ENCODE measurements around the gene ZNF211.

The ZNF211 gene

GRCh38 chr19:57632987-57633831, at the start of gene ZNF211:
ZNF211 (plus strand) TSS chr19:57633168; CDS start chr19:57633347, 179 bp downstream.
- DNase-seq, result peak; percentile 81

- DNase-seq, result peak; percentile 77
Observed at GRCh38 chr19:57583521-57584416, 49.2 kb upstream of the ZNF211 start, which contains the start of gene ZIK1. ZIK1 (plus strand) TSS chr19:57584145; CDS start chr19:57584357, 212 bp downstream.

DNA sequence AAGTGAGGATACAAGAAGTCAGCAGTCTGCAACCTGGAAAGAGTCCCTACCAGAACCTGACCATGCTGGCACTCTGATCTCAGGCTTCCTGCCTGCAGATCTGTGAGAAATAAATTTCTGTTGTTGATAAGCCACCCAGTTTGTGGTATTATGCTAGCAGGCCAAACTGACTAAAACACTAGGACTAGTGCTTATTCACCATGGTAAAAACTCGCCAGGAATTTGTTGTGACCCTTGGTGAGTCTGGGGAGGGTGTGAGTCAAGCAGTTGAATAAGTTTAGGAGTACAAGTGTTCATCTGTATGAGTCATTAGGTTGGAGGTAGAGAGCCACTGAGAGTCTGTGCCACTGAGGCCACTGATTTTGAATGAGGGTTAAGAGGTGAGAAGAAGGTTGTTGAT, 45.4 kb upstream of the ZNF211 start:
- DNase-seq, result no peak

GRCh38 chr19:57599377-57599760, 33.6 kb upstream of the ZNF211 start:
- DNase-seq, result no peak

DNA sequence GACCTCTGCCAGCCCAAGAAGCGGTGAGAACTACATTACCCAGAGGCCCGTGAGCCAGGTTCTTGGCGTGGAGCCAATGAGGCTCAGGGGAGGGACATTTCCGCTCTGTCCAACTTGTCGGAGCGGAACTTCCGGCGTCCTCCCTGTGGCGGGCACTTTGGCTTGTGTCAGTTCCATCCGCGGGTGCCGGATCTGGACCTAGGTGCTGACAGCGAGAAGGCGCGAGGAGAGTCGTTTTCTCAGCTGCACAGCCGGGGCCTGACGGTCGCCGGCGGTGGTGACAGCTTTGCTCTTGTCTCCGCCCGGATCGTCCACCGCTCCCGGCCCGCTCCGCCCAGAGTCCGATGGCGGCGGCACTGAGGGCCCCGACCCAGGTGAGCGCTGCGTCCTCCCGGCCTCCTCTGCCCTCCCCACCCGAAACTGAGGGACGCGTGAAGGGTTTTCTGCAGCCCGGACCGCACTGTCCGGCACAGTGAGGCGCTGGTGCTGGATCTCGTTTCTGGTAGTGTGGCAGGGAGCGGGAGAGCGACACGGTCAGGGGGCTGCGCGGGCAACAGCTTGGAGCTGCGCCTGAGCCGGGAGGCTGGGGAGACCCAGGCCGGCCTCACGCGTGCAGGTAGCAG, 33.1 kb upstream of the ZNF211 start, which contains the start of gene ZNF530:
Gene ZNF530, plus strand, starts transcription at position 125 of the 623 bp plus-strand sequence. CDS start 4,461 bp downstream, outside the sequence.
- DNase-seq, result peak; percentile 81

DNA sequence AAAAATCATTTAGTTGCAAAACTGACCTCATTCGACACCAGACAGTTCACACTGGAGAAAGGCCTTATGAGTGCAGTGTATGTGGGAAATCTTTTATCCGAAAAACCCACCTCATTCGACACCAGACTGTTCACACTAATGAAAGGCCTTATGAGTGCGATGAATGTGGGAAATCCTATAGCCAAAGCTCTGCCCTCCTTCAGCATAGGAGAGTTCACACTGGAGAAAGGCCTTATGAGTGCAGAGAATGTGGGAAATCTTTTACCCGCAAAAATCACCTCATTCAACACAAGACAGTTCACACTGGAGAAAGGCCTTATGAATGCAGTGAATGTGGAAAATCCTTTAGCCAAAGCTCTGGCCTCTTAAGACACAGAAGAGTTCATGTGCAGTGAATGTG, 26.0 kb upstream of the ZNF211 start:
- DNase-seq, result no peak

- no peak for DNase-seq
Observed at GRCh38 chr19:57611113-57611512, 21.9 kb upstream of the ZNF211 start.

GRCh38 chr19:57613941-57614743, 18.8 kb upstream of the ZNF211 start, which contains the start of gene ZNF134:
ZNF134 (plus strand) TSS chr19:57614242; CDS start chr19:57619469, 5,227 bp downstream.
- peak; percentile 76 for DNase-seq

- no peak for DNase-seq
Observed at GRCh38 chr19:57615346-57615745, 17.6 kb upstream of the ZNF211 start.

- DNase-seq, result no peak
Observed at GRCh38 chr19:57620673-57621348, 12.2 kb upstream of the ZNF211 start.

DNA sequence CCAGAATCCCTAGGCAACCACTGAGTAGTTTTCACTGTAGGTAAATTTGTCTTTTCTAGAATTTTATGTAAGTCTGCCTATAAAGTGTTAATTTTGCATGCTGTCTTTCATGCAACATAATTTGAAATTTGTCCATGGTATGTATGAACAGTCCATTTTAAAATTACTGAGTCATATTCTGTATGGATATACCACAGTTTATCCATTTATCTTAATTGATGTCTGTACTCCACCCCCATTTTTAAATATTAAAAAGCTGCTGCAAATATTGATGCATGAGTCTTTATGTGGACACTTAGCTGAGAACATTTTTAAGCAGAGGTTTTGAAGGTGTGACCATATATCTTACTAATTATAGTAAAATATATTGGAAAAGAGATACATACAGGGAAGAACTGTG, 9.9 kb upstream of the ZNF211 start:
- no peak for DNase-seq

- DNase-seq, result no peak
Observed at GRCh38 chr19:57633832-57634131, 814 bp downstream of the ZNF211 start.

DNA sequence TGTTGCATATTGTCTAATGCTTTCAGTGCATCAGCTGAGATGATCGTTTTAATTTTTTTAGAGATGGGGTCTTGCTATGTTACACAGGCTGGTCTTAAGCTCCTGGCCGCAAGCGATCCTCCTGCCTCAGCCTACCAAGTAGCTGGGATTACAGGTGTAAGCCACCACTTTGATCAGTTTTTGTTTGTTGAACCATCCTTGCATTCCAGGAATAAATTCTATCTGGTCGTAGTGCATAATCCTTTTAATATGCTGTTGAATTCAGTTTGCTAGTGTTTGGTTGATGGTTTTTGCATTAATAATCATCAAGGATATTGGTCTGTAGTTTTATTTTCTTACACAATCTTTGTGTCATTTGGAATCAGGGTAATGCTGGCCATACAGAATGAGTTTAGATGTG, 4.4 kb downstream of the ZNF211 start:
- DNase-seq, result no peak

DNA sequence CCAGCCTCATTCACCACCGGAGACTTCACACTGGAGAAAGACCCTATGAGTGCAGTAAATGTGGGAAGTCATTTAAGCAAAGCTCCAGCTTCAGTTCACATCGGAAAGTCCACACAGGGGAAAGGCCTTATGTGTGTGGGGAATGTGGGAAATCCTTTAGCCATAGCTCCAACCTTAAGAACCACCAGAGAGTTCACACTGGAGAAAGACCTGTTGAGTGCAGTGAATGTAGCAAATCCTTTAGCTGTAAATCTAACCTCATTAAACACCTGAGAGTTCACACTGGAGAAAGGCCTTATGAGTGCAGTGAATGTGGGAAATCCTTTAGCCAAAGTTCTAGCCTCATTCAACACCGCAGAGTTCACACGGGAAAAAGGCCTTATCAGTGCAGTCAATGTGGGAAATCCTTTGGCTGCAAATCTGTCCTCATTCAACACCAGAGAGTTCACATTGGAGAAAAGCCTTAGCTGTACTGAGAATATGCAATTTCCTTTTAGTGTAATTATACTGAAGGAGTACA, 8.8 kb downstream of the ZNF211 start:
- no peak for DNase-seq

DNA sequence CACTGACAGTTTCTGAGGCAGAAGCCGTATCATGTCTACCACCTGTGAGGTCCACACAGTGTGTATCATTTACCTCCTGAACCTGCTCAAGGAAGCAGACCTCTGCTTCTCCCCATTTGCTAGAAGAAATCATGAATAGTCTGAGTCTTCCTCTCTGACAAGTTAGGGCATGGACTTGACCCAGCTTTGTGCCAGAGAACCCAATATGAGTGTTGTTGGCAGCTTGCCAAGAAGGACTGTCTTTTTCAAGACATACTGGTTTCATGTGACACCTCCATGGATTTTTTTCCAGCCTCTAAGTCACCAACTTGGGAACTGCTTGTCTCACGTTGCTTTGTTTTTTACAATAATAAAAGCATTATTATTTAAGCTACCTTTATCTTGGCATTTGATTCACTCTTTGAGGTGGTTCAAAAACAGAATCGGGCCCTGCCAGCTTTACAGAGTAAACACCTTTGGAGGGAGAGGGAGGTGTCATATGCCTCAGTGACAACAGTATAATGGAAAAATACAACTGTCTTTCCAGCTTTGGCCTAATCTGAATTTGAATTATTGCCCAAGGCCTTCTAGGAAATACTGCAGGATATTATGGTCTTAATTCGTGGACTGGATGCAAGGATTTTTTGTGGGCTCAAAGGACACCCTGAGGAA, 9.6 kb downstream of the ZNF211 start:
- no peak for DNase-seq

GRCh38 chr19:57643734-57644133, 10.8 kb downstream of the ZNF211 start:
- no peak for DNase-seq

DNA sequence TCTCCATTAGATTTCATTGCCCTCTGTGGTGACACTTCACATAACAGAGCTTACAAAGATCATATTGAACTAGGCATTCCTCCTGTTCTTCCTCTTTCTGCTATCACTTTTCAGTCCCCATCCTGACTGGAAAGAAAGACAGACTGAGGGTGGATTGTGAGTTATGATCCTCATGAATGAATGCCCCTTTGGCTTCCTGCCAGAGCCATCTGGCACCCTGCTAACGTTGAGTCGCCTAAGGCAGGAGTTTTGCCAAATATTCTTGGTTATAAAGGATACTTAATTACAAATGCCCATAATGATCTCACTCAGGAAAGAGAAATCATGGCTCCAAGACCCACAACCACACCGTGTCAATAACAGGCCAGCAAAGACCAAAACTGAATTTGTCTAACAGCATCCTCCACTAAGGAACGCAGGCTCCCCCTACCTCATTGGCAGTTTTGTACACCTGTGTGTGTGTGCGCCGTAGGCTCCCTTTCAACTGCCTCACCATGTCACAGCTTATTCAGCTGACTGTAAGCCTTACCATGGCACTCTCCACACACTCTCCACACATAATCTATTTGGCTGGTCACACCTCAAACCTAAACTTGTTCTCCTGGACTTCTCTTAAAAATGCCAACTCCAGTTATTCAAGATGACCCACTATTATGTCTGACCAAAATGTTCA, 15.5 kb downstream of the ZNF211 start:
- DNase-seq, result no peak

DNA sequence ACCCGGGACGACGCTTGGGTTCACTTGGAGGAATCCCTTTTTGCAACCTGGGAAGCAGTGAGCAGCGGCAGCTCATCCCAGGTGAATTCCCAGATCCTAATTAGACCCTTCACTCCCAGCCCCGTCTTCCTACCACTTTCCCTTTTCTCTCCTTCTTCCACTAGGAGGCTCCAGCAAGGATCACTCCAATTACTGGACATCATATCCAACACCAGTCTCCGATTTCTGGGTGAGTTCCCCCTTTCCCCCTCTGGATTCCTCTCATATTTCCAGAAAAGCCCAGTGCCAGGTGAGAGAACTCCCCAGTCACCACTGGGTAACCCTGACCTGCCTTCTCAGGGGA, 18.7 kb downstream of the ZNF211 start:
- no peak for DNase-seq

GRCh38 chr19:57653689-57654088, 20.7 kb downstream of the ZNF211 start:
- DNase-seq, result no peak

DNA sequence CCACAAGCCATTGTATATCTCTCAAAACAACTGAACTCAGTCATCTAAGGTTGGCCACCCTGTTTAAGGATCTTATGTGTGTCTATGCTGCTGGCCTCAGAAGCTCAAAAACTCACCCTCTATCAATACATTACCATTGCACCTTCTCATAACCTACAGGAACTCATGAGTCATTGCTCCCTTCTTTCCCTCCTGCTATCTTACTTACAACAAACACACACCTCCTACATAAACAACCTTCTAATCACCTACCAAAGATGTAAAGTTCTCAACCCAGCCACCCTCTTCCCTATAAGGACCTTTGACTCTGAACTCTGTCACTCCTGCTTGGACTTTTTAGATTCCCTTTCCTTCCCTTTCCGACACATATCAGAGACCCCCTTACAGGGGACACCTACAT, 22.5 kb downstream of the ZNF211 start:
- no peak for DNase-seq

DNA sequence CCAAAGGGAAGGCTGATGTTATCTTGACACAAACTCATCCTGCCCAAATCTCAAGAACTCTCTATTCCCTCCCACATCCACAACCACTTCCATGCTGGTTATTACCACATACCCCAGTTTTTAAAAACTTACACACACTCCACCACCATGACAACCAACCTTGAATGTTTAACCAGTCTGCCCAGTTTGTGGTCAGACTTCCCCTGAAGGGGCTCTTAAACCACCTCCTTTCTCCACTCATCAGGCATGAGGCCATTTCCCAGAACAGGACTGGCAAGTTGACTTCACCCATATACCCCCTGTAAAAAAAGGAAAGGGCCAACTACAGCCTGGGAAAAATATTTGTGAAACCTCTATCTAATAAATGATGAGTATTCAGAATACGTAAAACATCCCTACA, 23.4 kb downstream of the ZNF211 start:
- no peak for DNase-seq
